ENCODE measurements around the gene COA4. TPM values are rescaled to one million over a fixed set of nuclear protein-coding genes. Genes with fewer than 3 reads are reported as not detected.
"Not testable (repeated sequence)": the region's sequence is repeated elsewhere in the genome, so short reads cannot be mapped to it uniquely, and the experiment has no call there.

Gene COA4
- total RNA-seq, 2 experiments from 2014 or later: 63.9 to 81.9 TPM

DNA sequence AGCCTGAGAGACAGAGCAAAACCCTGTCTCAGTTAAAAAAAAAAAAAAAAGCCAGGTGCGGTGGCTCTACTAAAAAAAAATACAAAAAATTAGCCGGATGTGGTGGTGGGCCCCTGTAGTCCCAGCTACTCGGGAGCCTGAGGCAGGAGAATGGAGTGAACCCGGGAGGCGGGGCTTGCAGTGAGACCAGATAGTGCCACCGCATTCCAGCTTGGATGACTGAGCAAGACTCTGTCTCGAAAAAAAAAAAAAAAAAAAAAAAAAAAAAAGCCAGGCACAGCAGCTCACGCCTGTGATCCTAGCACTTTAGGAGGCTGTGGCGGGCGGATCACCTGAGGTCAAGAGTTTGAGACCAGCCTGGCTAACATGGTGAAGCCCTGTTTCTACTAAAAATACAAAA lies 3.8 kb upstream of the COA4 start:
- H3K27me3 Mint-ChIP-seq; H3K4me3 Mint-ChIP-seq; DNase-seq; H3K9me3 Mint-ChIP-seq (ENCODE audit: low read depth); CTCF ChIA-PET; H3K27ac Mint-ChIP-seq; ATAC-seq; H3K36me3 Mint-ChIP-seq: not testable (repeated sequence)
- peaks cover 27% of the 10 kb centered on the region for H3K4me1 Mint-ChIP-seq

DNA sequence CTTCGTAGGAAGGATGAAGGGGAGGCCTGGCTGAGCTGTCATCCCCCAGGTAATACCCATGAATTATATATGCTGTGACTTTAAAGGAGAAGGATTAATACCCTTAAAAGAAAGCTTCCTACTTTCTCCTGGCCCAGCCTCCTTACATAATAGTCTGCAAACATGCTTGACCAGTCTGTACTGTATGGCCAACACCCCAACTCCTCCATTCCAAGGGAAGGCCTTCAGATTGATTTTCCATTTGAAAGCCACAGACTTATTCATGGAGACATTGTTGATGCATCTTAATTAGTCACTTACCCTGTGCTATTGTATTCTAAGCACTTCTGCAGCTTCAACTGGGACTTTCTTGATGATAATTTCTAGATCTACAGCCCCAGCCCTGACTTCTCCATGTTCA lies 2.1 kb upstream of the COA4 start:
- H3K27me3 Mint-ChIP-seq: no peaks in the 10 kb centered on the region
- DNase-seq (no peak), ATAC-seq (no peak)
- no peaks in the 10 kb centered on the region for H3K9me3 Mint-ChIP-seq (ENCODE audit: low read depth)
- peaks cover 13% of the 10 kb centered on the region for H3K36me3 Mint-ChIP-seq
- H3K4me1 Mint-ChIP-seq: peaks cover 36% of the 10 kb centered on the region
- H3K27ac Mint-ChIP-seq: no peak overlapping the region
- H3K4me3 Mint-ChIP-seq: no peak overlapping the region
- CTCF ChIA-PET: no interaction called here

DNA sequence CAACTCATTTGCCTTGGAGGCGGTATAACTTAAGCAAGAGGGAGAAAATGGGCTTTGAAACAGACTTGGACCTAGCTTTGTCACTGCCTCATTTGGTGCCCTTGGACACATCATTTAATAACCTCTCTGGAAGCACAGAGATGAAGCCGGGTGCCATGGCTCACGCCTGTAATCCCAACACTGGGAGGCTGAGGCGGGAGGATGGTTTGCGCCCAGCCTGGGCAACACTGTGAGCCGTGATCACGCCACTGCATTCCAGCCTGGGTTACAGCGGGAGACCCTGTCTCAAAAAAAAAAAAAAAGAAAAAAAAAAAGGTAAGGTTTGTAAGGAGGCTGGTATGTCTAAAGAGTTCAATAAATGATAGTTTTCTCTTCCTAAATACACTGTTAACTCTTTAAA lies 806 bp downstream of the COA4 start:
- Mint-ChIP-seq H3K4me3 (peak overlapping the region; percentile 95), H3K27me3 (no peaks in the 10 kb centered on the region), H3K9me3 (ENCODE audit: low read depth) (no peaks in the 10 kb centered on the region), H3K36me3 (peaks cover 24% of the 10 kb centered on the region), H3K27ac (peak overlapping the region; percentile 97), H3K4me1 (peaks cover 38% of the 10 kb centered on the region)
- no peak for DNase-seq
- CTCF ChIA-PET: no interaction called here
- no peak for ATAC-seq

DNA sequence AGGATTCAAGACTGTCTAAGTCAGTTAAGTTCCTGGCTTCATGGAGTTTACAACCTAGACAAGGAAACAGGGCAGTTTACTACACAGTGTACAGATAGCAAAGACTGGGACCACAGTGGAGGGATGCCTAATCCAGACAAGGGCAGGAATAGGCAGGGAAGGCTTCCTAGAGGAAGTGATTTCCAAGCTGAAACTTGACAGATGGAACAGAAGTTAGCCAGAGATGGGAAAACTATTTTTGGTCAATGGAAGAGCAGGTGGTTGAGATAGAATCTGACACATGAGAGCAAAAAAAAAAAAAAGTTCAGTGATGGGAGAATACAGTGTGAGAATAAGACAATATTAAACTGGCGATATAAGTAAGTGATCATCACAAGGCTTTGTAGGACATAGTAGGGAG lies 1.3 kb downstream of the COA4 start:
- peak overlapping the region; percentile 95 for H3K4me3 Mint-ChIP-seq
- ATAC-seq (no peak), DNase-seq (no peak)
- peaks cover 39% of the 10 kb centered on the region for H3K4me1 Mint-ChIP-seq
- H3K27ac Mint-ChIP-seq: peak overlapping the region; percentile 97
- no peaks in the 10 kb centered on the region for H3K9me3 Mint-ChIP-seq (ENCODE audit: low read depth)
- peaks cover 24% of the 10 kb centered on the region for H3K36me3 Mint-ChIP-seq
- CTCF ChIA-PET: interaction anchor here (0.7 kb wide), 1 partner anchor 586 kb away, joined by 3 read pairs; no protein-coding TSS in a partner anchor
- no peaks in the 10 kb centered on the region for H3K27me3 Mint-ChIP-seq

DNA sequence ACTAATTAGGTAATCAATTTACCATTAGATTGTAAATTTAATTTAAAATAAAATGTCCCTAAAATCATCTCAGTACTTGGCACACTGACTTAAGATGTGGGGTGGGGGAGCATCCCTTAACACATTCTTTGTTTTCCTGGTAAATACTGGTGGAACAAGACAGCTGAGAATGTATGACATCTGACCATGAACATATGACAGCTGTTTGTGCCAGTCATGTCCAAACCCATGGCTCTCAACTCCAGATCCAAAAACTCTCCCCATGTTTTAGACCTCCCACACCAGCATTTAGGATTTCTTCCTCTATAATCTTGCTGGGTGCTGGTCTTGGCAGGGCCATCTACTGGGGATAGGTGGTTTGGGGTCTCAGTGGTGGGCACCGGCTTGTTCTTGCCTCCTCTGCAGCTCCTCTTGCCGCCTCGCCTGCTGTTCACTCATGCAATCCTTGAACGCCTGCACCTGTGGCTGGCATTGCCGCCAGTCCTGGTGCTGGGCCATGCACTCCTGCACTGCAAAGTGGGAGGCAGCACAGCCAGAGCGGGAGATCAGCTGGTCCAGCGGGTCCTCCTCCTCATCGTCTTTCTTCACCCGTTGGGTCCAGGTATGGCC lies 3.8 kb downstream of the COA4 start:
- no peak for DNase-seq
- Mint-ChIP-seq H3K4me3 (no peak overlapping the region), H3K27me3 (no peaks in the 10 kb centered on the region), H3K36me3 (peaks cover 22% of the 10 kb centered on the region), H3K9me3 (ENCODE audit: low read depth) (no peaks in the 10 kb centered on the region), H3K4me1 (peaks cover 29% of the 10 kb centered on the region), H3K27ac (peak overlapping the region; percentile 38)
- ATAC-seq: no peak
- CTCF ChIA-PET: no interaction called here

DNA sequence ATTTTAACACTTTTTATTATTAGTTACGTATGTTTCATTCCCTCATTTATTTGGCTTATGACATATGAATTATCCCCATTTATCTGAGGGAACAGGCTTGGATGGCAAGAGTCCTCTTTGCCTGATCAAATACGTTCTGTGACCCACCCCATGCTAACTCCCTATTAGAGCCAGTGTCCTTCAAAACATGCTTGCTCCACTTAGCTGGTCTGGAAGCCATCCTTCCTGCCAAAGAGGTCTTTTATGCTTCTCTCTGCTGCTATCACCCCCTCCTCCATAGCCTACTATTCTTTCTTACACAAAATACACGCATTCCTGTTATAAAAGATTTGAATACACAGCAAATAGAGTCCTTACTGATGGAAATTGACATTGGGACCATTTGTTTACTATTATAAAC lies 6.4 kb downstream of the COA4 start:
- no peak for DNase-seq
- no peaks in the 10 kb centered on the region for H3K9me3 Mint-ChIP-seq (ENCODE audit: low read depth)
- no peak overlapping the region for H3K4me3 Mint-ChIP-seq
- ATAC-seq: no peak
- H3K27me3 Mint-ChIP-seq: no peaks in the 10 kb centered on the region
- peaks cover 12% of the 10 kb centered on the region for H3K4me1 Mint-ChIP-seq
- peaks cover 21% of the 10 kb centered on the region for H3K36me3 Mint-ChIP-seq
- H3K27ac Mint-ChIP-seq: no peak overlapping the region
- CTCF ChIA-PET: no interaction called here

DNA sequence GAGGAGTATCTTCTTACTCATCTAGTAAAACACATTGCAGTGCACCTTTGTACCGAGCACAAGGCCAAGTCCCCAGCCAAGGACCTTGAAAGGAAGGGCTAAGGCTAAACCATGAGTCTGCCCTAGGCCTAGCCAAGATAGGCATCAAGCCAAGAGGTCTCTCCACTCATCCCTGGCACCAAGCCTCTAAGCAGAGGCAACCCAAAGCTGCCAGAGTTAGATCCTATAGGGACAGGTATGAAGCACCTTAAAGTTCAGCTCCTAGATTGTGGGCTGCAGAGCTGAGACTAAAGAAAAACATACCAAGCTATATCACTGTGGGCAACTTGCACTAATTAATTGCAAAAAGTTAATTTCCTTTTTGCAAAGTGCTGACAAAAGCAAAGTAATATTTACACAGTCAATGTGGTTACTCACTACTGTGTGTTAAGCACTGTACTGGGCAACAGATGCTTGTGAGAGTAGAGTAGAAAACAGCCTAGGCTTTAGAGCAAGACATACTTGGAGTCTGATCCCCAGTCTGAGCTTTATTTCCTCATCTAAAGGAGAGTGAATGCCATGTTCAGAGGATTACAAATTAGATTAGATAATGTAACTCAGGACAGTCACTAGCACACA lies 7.2 kb downstream of the COA4 start:
- H3K9me3 Mint-ChIP-seq (ENCODE audit: low read depth): no peaks in the 10 kb centered on the region
- no peak for ATAC-seq
- CTCF ChIA-PET: no interaction called here
- no peak overlapping the region for H3K4me3 Mint-ChIP-seq
- no peak for DNase-seq
- H3K4me1 Mint-ChIP-seq: peaks cover 5% of the 10 kb centered on the region
- H3K27ac Mint-ChIP-seq: no peak overlapping the region
- H3K27me3 Mint-ChIP-seq: no peaks in the 10 kb centered on the region
- H3K36me3 Mint-ChIP-seq: peaks cover 18% of the 10 kb centered on the region

DNA sequence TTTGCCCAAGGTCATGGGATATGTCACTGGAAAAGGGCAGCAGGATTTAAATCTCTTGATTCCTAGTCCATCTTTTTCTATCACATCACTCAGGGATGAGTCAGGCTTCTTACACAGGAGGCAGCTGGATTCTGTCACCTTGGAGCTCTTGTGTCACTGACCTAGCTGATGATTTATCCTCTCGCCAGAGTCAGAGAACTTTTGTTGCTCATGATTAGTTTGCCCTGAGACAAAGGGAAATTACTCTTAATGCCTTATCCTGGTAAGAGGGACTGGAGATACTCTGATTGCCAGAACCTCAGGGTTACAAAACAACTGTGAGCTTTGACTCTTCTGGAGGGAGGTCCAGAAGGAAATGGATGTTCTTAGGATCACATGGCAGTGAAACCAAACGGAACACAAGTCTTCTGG lies 10.1 kb downstream of the COA4 start:
- H3K36me3 Mint-ChIP-seq: peaks cover 8% of the 10 kb centered on the region
- CTCF ChIA-PET: interaction anchor here (0.9 kb wide), 1 partner anchor 473 kb away, joined by 4 read pairs; no protein-coding TSS in a partner anchor
- no peak overlapping the region for H3K27ac Mint-ChIP-seq
- ATAC-seq: no peak
- no peak overlapping the region for H3K4me3 Mint-ChIP-seq
- H3K27me3 Mint-ChIP-seq: no peaks in the 10 kb centered on the region
- H3K9me3 Mint-ChIP-seq (ENCODE audit: low read depth): no peaks in the 10 kb centered on the region
- peaks cover 2% of the 10 kb centered on the region for H3K4me1 Mint-ChIP-seq
- DNase-seq: no peak

DNA sequence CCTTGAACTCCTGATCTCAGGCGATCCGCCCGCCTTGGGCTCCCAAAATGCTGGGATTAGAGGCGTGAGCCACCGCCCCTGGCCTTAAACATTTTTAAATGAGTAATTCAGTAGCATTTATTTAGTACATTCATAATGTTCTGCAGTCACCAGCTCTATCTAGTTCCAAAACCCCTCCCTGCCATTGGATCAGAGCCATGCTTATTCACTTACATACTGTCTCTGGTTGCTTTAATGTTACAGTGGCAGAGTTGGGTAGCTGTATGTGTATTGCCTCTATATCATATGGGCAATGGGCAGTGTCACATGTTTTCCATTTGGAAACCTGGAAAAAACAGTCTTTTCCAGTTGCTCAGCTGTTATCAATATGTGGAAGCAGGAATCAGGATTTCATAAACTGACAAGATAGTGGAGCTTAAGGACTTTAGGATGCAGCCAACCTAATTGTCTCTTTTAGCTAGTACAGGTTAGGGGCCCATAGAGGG lies 10.5 kb downstream of the COA4 start:
- ATAC-seq: no peak
- H3K4me1 Mint-ChIP-seq: peaks cover 2% of the 10 kb centered on the region
- CTCF ChIA-PET: interaction anchor here (0.9 kb wide), 1 partner anchor 473 kb away, joined by 4 read pairs; no protein-coding TSS in a partner anchor
- H3K4me3 Mint-ChIP-seq: no peak overlapping the region
- no peaks in the 10 kb centered on the region for H3K9me3 Mint-ChIP-seq (ENCODE audit: low read depth)
- peaks cover 9% of the 10 kb centered on the region for H3K36me3 Mint-ChIP-seq
- DNase-seq: no peak
- H3K27ac Mint-ChIP-seq: no peak overlapping the region
- H3K27me3 Mint-ChIP-seq: no peaks in the 10 kb centered on the region

DNA sequence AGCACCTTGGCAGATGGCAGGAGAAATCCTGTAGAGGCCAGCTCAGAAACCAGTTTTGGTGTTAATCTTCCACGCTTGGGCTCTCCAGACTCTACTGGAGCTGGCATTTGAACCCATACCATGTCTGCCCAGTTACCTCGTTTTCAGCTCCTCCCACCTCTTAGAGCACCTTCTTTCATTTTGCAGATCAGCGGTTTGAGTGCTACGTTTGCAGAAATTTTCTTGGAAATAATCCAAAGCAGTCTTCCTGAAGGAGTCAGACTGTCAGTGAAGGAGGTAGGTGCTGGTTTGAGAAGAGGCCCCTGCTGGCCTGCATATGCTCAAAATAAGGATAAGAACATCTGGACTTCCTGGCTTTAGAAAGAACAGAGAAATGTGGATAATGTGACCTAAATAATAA lies 13.7 kb downstream of the COA4 start:
- no peaks in the 10 kb centered on the region for H3K4me1 Mint-ChIP-seq
- no peaks in the 10 kb centered on the region for H3K27me3 Mint-ChIP-seq
- peaks cover 14% of the 10 kb centered on the region for H3K36me3 Mint-ChIP-seq
- ATAC-seq (no peak), DNase-seq (no peak)
- CTCF ChIA-PET: no interaction called here
- H3K27ac Mint-ChIP-seq: no peak overlapping the region
- no peaks in the 10 kb centered on the region for H3K9me3 Mint-ChIP-seq (ENCODE audit: low read depth)
- H3K4me3 Mint-ChIP-seq: no peak overlapping the region

DNA sequence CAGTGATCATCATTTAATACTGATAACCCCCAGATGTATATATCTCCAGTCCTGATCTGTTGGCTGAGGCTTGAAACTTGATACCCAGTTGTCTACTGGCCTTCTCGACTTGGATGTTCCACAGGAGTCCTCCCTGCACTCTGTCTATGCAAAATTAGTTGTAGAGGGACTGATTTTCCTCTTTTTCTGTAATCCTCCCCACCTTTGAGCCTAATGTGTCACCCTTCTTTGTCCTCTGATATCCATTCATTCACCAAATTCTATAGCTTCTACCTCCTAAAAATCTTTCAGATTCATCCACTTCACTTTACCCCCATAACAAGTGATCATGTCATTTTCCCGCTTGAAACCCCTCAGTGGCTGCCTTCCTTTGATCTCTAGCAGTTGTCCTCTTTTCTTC lies 16.4 kb downstream of the COA4 start:
- no peak overlapping the region for H3K4me3 Mint-ChIP-seq
- ATAC-seq: no peak
- no peaks in the 10 kb centered on the region for H3K4me1 Mint-ChIP-seq
- no peaks in the 10 kb centered on the region for H3K27me3 Mint-ChIP-seq
- no peaks in the 10 kb centered on the region for H3K9me3 Mint-ChIP-seq (ENCODE audit: low read depth)
- H3K36me3 Mint-ChIP-seq: peaks cover 11% of the 10 kb centered on the region
- DNase-seq: no peak
- CTCF ChIA-PET: no interaction called here
- no peak overlapping the region for H3K27ac Mint-ChIP-seq

DNA sequence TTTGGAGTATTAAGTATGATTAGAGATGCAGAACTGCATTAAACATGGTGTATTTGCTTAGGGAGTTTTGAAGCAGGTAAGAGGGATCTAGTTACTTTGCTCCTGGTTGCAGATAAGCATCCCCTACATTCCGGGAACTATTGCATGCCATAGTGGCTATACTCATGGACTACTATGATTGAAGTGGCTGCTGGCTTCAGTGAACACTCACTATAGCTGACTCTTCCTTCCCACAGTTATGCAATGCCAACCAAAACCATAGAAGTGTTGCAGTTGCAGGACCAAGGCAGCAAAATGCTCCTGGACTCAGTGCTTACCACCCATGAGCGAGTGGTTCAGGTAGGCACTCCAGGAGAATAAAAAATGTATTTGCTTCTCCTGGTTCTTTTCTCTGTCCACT lies 17.0 kb downstream of the COA4 start:
- no peaks in the 10 kb centered on the region for H3K9me3 Mint-ChIP-seq (ENCODE audit: low read depth)
- CTCF ChIA-PET: no interaction called here
- H3K4me1 Mint-ChIP-seq: no peaks in the 10 kb centered on the region
- H3K27me3 Mint-ChIP-seq: no peaks in the 10 kb centered on the region
- DNase-seq (no peak), ATAC-seq (no peak)
- no peak overlapping the region for H3K4me3 Mint-ChIP-seq
- no peak overlapping the region for H3K27ac Mint-ChIP-seq
- H3K36me3 Mint-ChIP-seq: peaks cover 11% of the 10 kb centered on the region

DNA sequence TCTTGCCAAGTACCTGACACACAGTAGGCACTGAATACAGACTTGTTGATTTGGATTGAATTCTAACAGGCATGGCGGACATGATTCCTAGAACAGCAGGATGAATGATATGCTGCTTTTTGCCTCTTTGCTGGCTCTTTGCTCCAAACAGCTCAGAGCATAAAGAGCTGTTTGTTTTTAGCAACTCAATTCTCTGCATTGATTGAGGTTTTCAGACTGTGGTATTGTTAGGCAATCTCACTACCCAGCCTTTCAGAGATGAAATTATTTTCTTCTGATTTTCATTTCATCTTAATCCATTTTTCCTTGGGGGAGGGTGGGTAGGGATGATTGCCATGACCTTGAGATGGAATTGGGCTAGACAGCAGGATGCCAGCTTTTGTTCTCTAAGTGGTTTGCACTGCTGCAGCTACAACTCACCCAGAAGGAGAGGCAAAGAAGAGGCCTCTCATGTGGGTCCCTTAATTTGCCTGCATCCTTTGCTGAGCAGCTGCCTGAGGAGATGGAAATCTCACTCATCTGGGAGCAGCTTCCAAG lies 20.5 kb downstream of the COA4 start:
- DNase-seq (no peak), ATAC-seq (no peak)
- Mint-ChIP-seq H3K27ac (no peak overlapping the region), H3K4me3 (no peak overlapping the region), H3K36me3 (peaks cover 7% of the 10 kb centered on the region), H3K4me1 (no peaks in the 10 kb centered on the region), H3K27me3 (no peaks in the 10 kb centered on the region), H3K9me3 (ENCODE audit: low read depth) (no peaks in the 10 kb centered on the region)
- CTCF ChIA-PET: interaction anchor here (1.3 kb wide), 1 partner anchor 19 kb away, joined by 4 read pairs; no protein-coding TSS in a partner anchor

DNA sequence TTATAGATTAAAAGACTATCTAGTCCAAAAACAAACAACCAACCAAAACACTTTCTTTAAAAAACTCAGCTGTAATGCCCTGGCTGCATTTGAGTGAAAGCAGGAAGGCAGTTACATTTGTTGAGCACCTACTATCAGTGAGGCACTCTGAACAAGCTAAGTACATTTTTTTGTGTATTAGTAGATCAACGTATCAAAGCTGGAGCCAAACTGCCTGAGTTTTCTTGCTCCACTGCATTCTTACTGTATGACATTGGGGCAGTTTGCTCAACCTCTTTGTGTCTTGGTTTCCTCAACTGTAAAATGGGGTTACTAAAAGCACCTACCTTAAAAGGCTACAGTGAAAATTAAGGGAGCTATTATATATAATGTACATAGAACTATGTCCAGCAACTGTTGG lies 22.0 kb downstream of the COA4 start:
- peaks cover 1% of the 10 kb centered on the region for H3K36me3 Mint-ChIP-seq
- CTCF ChIA-PET: no interaction called here

More for the DNA sequence above, 22.0 kb downstream of the COA4 start:
- H3K27me3 Mint-ChIP-seq: no peaks in the 10 kb centered on the region
- H3K9me3 Mint-ChIP-seq (ENCODE audit: low read depth): no peaks in the 10 kb centered on the region
- no peaks in the 10 kb centered on the region for H3K4me1 Mint-ChIP-seq
- H3K27ac Mint-ChIP-seq: no peak overlapping the region
- no peak for DNase-seq
- no peak for ATAC-seq
- no peak overlapping the region for H3K4me3 Mint-ChIP-seq
